ENCODE data around the gene ATG10.
"Not testable (repeated sequence)": the region's sequence is repeated elsewhere in the genome, so short reads cannot be mapped to it uniquely, and the experiment has no call there.

The ATG10 gene

DNA sequence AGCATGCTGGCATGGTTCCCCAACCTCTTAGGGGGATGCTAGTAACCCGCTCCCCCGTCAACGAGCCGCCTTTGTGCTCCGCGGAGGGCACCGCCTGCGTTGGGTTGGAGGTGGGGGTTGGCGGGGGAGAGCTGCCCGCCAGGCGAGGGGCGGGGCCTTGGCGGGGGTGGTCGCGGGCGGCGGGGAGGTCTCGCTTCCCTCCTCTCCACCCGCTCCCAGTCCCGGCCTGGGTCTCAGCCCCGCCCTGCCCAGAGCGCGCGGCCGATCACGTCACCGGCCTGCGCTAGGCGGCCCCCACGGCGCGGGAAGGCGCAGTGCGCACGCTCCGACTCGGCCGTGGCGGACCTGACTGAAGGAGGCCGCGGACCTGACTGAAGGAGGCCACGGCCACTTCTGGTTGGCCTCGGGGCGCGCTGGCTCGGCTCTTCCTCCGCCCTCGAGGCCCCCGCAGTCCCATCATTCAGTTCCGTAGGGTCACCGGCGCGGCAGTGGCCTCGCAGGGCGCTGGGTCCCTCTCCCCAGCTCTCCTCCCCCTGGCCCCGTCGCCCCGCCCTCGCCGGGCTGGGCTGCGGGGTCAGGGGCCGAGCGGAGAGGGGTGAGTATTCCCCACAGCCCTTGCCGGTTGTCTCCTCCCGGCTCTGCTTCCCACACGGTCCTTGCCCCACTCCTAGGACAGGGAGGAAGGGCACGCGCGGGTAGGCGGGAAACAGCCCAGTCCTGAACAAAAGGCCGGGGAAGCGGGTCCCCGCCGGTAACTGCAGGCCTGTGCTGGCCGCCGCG lies at the start of gene ATG10:
Gene ATG10, plus strand, starts transcription at position 312 of the 780 bp plus-strand sequence. CDS start 15,548 bp downstream, outside the sequence.
- DNase-seq, result peak; percentile 31

DNA sequence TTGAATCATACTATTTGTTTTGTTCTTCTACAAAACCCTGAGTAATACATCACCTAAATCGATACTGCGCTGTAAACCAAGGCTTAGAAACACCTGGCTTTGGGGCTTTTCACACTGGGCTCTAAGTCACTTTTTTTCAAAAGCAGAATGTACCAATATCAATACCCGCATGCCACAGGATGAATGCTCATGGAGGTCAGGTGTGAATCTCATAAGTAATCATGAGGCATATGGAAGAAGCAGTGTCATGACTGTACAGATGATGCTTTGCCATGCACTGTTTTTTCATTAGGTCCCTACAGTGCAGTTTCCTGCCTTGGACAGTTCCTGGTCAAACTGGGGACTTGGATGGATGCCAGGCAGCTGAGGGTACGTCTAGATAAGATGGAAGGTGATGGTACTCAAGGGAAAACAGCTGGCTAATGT lies 49.0 kb upstream of the ATG10 start:
- no peak for DNase-seq

DNA sequence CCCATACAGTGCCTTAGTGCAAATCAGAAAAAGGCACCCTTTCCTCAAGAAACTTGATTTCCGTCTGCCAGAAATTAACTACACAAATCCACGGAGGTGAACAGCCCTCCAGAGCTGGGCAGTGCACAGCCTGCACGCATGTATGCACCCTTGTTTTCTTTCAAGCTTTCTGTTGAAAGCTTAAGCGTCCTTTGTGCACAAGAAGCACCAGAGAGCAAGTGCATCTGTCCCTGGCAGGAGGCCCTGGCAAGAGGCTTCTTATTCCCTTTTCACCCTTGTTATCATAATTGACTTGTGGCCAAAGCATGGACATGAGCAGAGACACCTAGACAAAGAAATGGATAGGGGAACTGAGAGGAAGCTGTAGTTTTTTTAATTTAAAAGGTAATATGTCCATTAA lies 47.4 kb upstream of the ATG10 start:
- no peak for DNase-seq

DNA sequence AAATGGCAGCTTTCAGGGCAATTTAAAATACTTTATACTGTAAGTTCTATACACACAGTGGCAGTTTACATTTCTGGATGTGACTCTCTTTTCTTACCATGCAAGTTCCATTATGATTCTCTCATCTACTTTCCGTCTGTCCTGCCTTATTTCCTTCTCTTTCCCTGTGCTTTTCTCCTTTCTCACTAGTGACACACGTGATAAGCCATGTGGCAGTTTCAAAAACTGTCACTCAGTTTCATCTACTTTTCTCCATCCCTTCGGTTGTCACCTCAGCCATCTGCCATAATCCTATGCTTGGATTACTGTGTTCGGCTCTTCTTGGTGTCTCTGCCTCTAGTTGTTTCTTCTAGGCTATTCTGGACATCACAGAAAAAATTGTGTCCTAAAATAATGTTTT lies 46.8 kb upstream of the ATG10 start:
- DNase-seq, result no peak

DNA sequence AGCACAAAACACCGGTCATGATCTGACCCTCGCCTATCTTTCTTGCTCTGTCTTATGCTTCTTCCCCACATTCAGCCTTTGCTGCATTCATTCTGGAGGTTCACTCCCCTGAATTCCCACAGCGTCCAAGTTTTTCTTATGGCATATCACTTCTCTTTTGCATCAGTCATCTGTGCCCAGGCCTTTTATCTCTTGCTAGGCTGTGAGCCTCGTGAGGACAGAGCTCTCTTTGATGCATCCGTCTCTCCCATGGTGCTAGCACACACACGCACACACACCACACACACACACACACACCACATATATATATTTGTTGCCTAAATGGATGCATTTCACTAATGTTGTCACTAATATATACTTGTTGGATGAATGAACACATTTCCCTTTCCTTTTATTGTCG lies 45.8 kb upstream of the ATG10 start:
- no peak for DNase-seq

DNA sequence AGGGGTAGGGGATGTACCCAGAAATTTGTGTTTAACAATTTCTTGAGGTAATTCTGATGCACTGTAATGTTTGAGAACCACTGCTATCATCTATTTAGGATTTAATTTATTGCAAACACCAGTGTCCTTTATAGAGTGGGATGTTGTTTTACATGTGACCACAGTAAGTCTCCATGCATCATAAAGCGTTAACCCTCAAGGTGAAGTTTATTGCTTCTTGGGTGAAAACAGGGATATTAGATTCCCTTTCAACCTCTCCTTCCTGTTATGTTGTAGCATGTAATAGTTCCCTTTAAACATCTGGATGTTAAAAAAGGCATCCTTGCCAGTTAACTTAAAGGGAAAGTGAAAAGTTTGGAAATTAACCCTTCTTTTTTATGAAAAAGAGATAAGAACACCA lies 35.8 kb upstream of the ATG10 start:
- no peak for DNase-seq

DNA sequence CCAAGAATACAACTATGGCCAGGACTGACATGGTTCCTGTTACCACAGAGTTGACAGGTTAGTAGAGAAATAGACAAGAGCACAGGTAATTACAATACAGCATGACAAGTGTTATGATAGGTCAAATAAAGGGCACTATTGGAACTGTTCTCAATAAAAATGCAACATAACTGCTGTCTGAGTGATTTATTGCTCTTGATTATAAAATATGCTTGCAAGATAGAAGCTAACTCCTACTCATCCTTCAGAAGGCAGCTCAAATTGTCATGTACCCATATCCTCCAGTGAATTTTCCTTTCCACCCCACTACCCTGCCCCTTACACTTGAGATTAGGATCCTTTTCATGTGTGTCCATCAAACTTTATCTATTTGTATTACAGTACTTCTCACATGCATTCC lies 35.1 kb upstream of the ATG10 start:
- DNase-seq, result no peak

DNA sequence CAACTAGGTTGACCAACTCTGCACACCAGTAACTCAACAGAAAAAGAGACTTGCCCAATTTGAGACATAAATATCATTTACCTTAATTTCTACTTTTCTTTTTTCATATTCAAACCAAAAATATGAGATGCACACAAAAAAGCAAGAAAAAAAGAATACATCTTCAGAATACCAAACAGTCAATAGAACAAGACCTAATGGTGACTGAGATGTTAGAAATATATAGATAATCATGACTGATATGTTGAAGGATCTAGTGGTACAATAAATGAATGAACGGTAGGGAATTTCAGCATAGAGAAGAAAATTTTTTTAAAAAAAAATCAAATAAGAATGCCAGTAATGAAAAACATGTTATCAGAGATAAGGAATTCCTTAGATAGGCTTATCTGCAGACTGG lies 29.1 kb upstream of the ATG10 start:
- no peak for DNase-seq

DNA sequence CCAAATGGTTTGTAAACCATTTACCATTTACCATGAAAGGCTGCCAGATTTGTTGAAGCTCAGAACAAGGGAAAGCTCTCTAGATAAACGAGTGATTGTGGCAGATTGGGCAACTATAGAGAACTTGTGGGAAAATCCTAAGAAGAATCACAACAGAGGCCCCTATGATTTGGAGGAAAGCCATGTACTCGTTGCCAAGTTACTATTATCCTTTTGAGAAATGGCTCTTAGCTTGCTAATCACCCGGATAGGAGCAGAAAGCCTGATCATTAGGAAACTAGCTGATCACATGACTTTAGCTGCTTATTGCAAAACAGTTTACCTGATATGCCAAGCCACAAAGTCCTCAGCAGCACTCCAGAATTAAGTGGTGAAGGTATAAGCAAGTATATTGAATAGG lies 23.5 kb upstream of the ATG10 start:
- DNase-seq, result no peak

DNA sequence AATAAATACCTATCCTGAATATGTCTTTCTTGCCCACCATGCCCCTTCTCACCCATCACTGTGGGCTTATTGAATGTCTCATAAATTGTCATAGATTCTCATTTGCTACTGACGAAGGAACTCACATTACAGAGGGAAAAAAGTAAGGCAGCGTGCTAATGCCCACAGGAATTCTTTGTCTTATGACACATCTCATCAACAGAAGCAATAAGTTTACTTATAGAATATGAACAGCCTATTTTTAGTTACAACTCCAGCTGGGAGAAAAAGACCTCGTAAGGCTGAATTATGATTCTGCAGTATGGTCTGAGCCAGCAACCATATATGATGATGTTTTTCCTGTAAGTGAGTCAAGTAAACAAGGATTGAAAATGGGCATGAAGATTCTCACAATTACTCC lies 22.4 kb upstream of the ATG10 start:
- no peak for DNase-seq

DNA sequence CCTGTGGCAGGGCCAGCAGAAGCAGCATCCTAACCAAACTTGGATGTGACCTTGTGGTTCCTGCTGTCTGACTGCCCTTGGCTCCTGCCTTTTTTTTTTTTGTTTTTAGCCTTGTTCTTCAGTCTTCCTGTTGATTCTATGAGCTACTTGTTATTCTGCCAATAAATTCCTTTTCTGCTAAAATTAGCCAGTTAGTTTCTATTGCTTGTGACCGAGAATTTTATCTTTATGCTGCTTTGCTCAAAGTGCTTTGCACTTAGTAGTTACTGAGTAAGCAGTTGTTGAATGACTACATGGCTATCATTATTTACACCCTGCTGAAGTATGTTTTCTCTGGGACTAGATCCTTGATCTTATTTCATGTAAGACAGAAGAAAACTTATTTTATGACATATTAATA lies 20.8 kb upstream of the ATG10 start:
- no peak for DNase-seq

DNA sequence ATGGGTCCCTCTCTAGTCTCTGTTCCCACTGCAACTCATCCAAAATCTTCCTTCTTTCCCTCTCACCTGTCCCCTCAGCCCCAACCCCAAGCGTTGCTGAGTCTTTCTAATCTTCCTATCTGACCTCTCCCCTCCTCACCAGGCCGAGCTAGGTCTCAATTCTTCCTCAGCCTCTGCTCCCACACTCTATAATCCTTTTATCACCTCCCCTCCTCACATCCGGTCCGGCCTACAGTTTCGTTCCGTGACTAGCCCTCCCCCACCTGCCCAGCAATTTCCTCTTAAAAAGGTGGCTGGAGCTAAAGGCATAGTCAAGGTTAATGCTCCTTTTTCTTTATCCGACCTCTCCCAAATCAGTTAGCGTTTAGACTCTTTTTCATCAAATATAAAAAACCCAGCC lies 17.0 kb upstream of the ATG10 start:
- DNase-seq, result not testable (repeated sequence)

DNA sequence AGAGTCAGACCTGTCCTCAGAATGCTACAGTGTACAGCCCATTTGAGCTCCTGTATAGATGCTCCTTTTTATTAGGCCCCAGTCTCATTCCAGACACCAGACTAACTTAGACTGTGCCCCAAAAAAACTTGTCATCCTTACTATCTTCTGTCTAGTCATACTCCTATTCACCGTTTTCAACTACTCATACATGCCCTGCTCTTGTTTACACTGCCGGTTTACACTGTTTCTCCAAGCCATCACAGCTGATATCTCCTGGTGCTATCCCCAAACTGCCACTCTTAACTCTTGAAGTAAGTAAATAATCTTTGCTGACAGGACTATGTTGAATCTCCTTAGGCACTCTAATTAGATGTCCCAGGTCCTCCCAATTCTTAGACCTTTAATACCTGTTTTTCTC lies 13.7 kb upstream of the ATG10 start:
- not testable (repeated sequence) for DNase-seq

DNA sequence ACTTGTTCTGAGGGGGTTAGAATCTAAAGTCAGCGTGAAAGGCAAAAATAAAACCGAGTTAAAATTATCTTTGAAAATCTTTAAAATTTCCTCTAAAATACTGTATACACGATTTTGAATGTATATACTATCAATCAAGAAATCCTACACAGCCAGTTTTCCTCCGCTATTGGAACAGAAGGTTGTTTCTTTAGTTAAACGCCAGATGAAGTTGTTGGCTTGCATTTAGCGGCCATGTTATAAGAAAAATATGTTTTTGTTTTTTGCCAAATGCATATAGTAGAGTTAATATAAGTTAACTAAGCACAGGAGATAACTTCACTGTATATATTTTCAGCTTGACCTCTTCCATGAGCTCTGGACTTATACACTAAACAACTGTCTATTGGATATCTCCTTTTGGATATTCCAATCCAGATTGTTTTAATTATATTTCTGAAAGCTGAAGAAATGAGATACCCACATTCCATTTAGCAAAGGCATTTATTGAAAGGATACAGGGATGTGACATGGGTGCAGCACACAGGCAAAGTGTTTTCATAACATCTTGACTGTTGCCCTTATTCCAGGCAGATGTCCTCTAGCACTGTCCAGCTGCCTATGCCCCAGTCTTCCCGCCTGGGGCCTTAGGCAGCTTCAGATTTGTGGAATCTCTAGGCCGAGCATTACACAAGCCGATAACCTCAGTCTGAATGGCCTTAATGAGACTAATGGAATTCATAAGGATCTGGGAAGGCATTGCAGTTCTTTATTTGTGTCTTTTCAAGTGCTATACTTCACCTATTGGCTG lies 10.0 kb upstream of the ATG10 start:
- no peak for DNase-seq

DNA sequence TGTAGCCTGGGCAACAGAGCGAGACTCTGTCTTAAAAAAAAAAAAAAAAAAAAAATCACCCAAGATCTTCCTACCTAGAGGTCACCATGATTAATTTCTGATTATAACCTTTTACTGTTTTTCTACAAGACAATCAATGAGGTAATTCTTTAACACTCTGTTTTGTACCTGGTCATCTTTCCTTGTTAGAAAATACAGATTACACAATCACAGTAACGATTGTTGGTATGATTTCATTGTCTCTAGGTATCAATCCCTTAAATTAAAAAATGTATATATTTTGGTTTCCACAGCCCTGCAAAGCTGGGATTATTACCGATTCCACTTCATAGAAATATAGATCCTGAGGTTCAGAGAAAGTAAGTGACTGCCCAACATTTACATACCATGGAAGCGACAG lies 8.3 kb upstream of the ATG10 start:
- no peak for DNase-seq

DNA sequence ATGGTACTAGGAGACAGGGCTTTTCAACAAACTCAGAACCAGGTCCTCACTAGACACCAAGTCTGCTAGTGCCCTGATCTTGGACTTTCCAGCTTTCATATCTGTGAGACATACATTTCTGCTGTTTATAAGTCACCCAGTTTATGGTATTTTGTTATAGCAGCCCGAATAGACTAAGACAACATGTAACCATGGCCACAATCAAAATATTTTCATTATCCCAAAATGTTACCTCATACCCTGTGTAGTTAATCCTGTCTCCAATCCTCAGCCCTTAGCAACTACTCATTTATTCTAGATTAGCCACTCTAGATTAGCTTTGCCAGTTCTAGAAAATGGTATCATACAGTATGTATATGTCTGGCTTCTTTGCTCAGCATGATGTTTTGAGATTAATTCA lies 6.3 kb upstream of the ATG10 start:
- no peak for DNase-seq

DNA sequence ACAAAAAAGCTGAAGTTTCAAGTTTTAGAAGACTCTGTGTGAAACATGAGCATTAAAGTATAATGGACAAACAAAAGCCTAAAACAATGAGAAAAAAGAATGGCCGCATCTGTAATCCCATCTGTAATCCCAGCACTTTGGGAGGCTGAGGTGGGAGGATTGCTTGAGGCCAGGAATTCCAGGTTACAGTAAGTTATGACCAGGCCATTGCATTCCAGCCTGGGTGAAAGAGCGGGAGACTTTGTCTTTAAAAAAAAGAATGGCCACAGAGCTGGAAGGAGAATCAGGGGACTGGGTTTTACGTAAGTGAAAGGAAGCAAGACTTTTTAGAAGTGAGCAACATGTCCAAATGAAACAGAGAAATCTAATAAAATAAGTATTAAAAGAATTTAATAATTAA lies 2.6 kb upstream of the ATG10 start:
- no peak for DNase-seq

DNA sequence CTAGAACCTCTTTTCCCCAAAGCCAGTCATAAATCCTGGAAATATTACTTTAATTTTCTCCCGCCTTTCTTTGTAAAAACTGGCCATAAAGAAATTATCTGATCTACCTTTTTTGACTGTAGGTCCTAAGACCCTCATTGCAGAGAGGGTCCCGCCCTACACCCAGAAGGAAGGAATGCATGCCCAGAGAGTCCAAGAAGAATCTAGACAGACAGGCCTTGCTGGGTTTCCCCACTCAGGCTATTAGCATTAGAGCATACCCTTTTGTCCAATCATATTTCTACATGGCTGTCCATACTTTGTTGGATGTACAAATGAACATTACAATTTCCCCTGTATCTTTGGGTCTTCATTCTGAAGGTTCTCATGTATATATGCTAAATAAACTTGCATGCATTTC lies 1.9 kb upstream of the ATG10 start:
- no peak for DNase-seq

DNA sequence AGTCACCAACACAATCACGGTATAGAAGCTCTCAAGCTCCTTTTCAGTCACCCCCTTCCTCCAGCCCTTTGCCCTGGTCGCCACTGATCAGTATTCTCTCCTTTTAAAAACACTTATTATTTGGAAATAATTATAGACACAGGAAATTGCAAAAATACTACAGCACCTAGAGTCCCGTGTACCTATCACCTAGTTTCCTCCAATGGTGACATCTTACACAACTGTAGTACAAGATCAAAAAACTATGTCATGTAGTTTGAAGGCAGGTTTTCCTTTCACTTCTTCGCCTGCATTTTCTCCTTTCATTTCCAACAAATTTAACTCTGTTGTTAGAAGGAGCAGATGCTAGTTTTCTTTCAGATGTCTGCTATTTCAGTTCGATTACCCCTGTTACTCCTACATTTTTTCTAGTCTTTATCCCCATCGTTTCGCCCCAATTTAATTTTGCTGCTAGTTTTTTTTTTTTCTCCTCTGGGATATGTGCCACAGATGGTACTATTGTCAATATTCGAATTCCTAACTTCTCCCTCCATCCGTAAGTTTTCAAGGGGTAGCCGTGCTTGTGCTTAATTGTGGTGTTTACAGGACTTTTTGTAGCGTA lies 612 bp upstream of the ATG10 start:
- DNase-seq, result no peak

DNA sequence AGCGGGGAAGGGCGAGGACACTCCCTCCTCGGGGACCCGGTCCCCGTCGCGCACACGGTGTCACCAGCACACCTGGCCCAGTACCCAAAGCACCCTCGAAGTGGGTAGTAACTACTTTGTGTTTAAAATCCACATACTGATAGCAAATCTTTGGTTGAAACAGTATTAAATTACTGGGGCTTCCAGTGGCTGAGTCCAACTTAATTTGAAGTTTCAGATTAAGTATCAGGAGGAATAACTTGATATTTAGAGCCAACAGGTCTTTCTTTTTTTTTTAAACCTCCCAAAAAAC lies 615 bp downstream of the ATG10 start:
- no peak for DNase-seq

DNA sequence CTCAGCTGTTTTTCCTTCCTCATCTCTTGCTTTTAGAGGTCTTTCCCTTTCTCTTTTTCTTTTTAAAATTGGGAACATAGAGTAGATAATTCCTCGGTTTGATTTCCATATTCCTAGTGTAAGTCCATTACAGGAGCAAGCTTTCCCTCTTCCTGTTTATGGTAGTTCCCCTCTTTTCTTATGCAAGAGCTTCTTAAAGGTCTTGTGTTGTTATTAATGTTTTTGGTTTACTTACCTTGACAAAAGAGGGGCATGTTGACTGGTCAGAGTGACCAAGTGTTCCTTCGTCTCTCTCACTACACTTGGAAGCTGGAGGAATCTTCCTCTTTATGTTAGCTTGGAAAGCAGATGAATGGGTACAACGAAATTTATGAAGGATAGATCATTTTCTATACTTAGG lies 8.3 kb downstream of the ATG10 start:
- no peak for DNase-seq

DNA sequence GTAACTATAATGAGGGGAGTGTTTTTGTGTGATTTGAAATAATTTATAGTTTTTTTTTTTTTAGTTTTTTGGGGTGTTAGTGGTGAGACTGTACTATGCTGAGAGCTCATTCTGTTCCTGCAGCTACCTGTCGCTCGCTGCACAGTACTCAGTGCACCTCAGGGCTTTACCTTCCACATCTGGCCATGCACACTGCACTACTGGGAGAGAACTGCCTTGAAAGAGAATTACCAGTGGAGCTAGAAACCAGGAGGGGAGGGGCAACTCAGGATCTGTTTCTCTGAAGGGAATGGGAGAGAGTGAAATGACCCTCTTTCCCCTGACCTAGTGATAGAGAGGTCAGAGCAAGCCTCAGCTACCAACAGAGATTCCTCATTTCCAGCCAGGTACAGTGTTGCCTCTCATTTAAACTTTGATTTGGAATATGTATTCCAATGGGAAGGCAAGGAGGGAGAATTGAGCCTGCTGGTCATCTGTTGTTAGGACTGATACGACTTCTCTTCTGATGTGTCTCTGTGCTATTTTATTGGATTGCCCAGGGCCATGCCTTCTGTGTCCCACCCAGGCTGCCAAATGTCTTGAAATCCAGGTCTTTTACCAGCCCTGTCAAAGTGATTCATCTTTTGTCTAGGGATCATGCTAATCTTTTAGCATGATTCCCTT lies 8.9 kb downstream of the ATG10 start:
- DNase-seq, result no peak

DNA sequence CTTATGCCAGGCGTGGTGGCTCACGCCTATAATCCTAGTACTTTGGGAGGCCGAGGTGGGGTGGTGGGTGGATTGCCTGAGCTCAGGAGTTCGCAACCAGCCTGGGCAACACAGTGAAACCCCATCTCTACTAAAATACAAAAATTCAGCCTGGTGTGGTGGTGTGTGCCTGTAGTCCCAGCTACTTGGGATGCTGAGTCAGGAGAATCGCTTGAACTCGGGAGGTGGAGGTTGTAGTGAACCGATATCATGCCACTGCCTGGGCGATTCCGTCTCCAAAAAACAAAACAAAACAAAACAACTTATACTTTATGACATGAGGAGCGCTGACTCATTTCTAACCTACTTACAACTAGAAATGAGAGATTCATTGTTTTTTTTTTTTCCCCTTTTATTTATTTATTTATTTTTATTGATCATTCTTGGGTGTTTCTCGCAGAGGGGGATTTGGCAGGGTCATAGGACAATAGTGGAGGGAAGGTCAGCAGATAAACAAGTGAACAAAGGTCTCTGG lies 10.4 kb downstream of the ATG10 start:
- DNase-seq, result not testable (repeated sequence)

DNA sequence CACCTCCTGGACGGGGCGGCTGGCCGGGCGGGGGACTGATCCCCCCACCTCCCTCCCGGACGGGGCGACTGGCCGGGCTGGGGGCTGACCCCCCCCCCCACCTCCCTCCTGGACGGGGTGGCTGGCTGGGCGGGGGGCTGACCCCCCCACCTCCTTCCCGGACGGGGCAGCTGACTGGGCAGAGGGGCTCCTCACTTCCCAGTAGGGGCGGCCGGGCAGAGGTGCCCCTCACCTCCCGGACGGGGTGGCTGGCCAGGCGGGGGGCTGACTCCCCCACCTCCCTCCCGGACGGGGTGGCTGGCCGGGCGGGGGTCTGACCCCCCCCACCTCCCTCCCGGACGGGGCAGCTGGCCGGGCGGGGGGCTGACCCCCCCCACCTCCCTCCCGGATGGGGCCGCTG lies 11.3 kb downstream of the ATG10 start:
- not testable (repeated sequence) for DNase-seq
